CD14-positive monocyte (primary cell): Measurements from ENCODE around the gene LMTK3. TPM values are rescaled to one million over a fixed set of nuclear protein-coding genes. Genes with fewer than 3 reads are reported as not detected.
A peak's percentile ranks its signal among the peaks of the same experiment; 100 is the strongest.

Experiments used
- DNase-seq, 3 donors: peaks; one replicate each; pipeline ENCODE4 v3.0.0-alpha.2; 2011 to 2022
- H2AFZ ChIP-seq: 2 replicates; pipeline ENCODE4 v1.6.0; 2012; ENCODE audit warnings: mild to moderate bottlenecking, low read depth, low read length, inconsistent platforms; ENCODE audit not compliant: insufficient read depth, poor library complexity, severe bottlenecking
- H3K27ac ChIP-seq, 2 donors: 1 replicate in 1 of 2; 2 replicates in 1 of 2; pipeline ENCODE4 v1.5.1; 2012 to 2013; ENCODE audit warnings: low read length in 2 of 2, control low read depth in 1 of 2, inconsistent platforms in 1 of 2, low read depth in 1 of 2, mild to moderate bottlenecking in 1 of 2
- H3K27me3 ChIP-seq, 2 donors: one replicate each; pipeline versions ENCODE4 v1.6.0 to v1.6.1; 2011 to 2013; ENCODE audit warnings: low read length in 2 of 2; ENCODE audit not compliant: control insufficient read depth in 2 of 2, insufficient read depth in 2 of 2
- H3K36me3 ChIP-seq, 2 donors: replicated peaks in 1 of 2; 1 replicate in 1 of 2; 2 replicates in 1 of 2; pipeline versions ENCODE4 v1.5.1 to v1.6.1; 2012 to 2013; ENCODE audit warnings: low read length in 2 of 2, control low read depth in 1 of 2, inconsistent platforms in 1 of 2, mild to moderate bottlenecking in 1 of 2; ENCODE audit not compliant: insufficient read depth in 2 of 2, control insufficient read depth in 1 of 2
- H3K4me1 ChIP-seq, 2 donors: 1 replicate in 1 of 2; 2 replicates in 1 of 2; pipeline versions ENCODE4 v1.5.1 to v1.6.1; 2012 to 2013; ENCODE audit warnings: low read length in 2 of 2, control low read depth in 1 of 2, inconsistent platforms in 1 of 2, mild to moderate bottlenecking in 1 of 2, moderate library complexity in 1 of 2; ENCODE audit not compliant: insufficient read depth in 2 of 2, control insufficient read depth in 1 of 2
- H3K4me2 ChIP-seq: replicated peaks from 2 replicates; pipeline ENCODE3; 2012; ENCODE audit warnings: low read length, moderate library complexity, mild to moderate bottlenecking; ENCODE audit not compliant: poor library complexity, severe bottlenecking; ENCODE audit errors: extremely low read depth
- H3K4me3 ChIP-seq, 3 experiments: fragments of 200-600 bp in 1 of 3; sonication (generic) in 1 of 3; replicated peaks in 1 of 3; 1 replicate in 2 of 3; 2 replicates in 1 of 3; pipeline ENCODE4 v1.5.1; 2011 to 2013; ENCODE audit warnings: low read length in 3 of 3, mild to moderate bottlenecking in 3 of 3, control low read depth in 2 of 3, low read depth in 2 of 3, inconsistent platforms in 1 of 3, moderate library complexity in 1 of 3
- H3K79me2 ChIP-seq: 2 replicates; pipeline ENCODE4 v1.6.0; 2012; ENCODE audit warnings: mild to moderate bottlenecking, control low read depth, inconsistent platforms, low read length, moderate library complexity; ENCODE audit not compliant: insufficient read depth
- H3K9ac ChIP-seq: 2 replicates; pipeline ENCODE4 v1.6.0; 2017; ENCODE audit warnings: low read length, mild to moderate bottlenecking; ENCODE audit not compliant: insufficient read depth, poor library complexity, severe bottlenecking
- H3K9me3 ChIP-seq, 2 donors: replicated peaks in 1 of 2; 1 replicate in 1 of 2; 2 replicates in 1 of 2; pipeline versions ENCODE4 v1.5.1 to v1.6.1; 2012 to 2013; ENCODE audit warnings: low read length in 2 of 2, control low read depth in 1 of 2; ENCODE audit not compliant: control insufficient read depth in 1 of 2, insufficient read depth in 1 of 2
- H4K20me1 ChIP-seq: 2 replicates; pipeline ENCODE4 v1.6.0; 2012; ENCODE audit warnings: mild to moderate bottlenecking, low read length, control low read depth, moderate library complexity; ENCODE audit not compliant: insufficient read depth
- H3K27ac Mint-ChIP-seq, 7 donors: one replicate each; pipeline ENCODE4 v1.8.0; 2020; ENCODE audit warnings: mild to moderate bottlenecking in 7 of 7, mixed read lengths in 7 of 7, moderate library complexity in 6 of 7, inconsistent platforms in 2 of 7
- H3K27me3 Mint-ChIP-seq, 3 donors: one replicate each; pipeline ENCODE4 v1.8.0; 2021 to 2022; ENCODE audit warnings: low read depth in 3 of 3, mild to moderate bottlenecking in 3 of 3, mixed read lengths in 3 of 3, moderate library complexity in 3 of 3, inconsistent platforms in 1 of 3
- H3K36me3 Mint-ChIP-seq, 2 donors: one replicate each; pipeline ENCODE4 v1.8.0; 2020; ENCODE audit warnings: mixed read lengths in 2 of 2, inconsistent platforms in 1 of 2, mild to moderate bottlenecking in 1 of 2
- H3K4me1 Mint-ChIP-seq: one replicate; pipeline ENCODE4 v1.8.0; 2020; ENCODE audit warnings: mild to moderate bottlenecking, mixed read lengths
- H3K4me3 Mint-ChIP-seq, 2 donors: one replicate each; pipeline ENCODE4 v1.8.0; 2020; ENCODE audit warnings: mild to moderate bottlenecking in 2 of 2, mixed read lengths in 2 of 2, moderate library complexity in 1 of 2
- H3K9me3 Mint-ChIP-seq, 7 donors: one replicate each; pipeline ENCODE4 v1.8.0; 2020 to 2022; ENCODE audit warnings: mixed read lengths in 7 of 7, mild to moderate bottlenecking in 6 of 7, moderate library complexity in 6 of 7, inconsistent platforms in 2 of 7
- WGBS: methylation state at CpG from one replicate; pipeline ENCODE4 v1.1.5; 2013; ENCODE audit warnings: missing lambda C conversion rate; ENCODE audit not compliant: insufficient coverage; 5-methylcytosine and 5-hydroxymethylcytosine counted together
- intact Hi-C, 2 donors: fragments of 100-400 bp; cut with micrococcal nuclease; formaldehyde crosslinking; loops; one replicate each; pipeline versions ENCODE4 v1.15.0 to v1.15.1; 2023
- polyA minus RNA-seq: library from RNA; depleted of rRNA, polyadenylated mRNA; stranded (reverse); fragments of >200 nt; gene quantifications from 2 replicates; pipeline ENCODE4 v1.2.3, GENCODE V29; 2012
- polyA plus RNA-seq, 3 donors: library from polyadenylated mRNA; depleted of rRNA in 1 of 3; unstranded in 2 of 3; stranded (reverse) in 1 of 3; fragments of 300-500 nt in 2 of 3; fragments of >200 nt in 1 of 3; fragmentation: Illumina TruSeq in 2 of 3; gene quantifications; 1 replicate in 2 of 3; 2 replicates in 1 of 3; pipeline ENCODE4 v1.2.3, GENCODE V29; 2012 to 2021
- total RNA-seq, 12 experiments: library from RNA in 1 of 12; stranded (reverse) in 1 of 12; fragments of 120-200 nt in 1 of 12; gene quantifications; one replicate each; pipeline ENCODE4 v1.2.4 and lab custom pipeline; 2013 to 2026; ENCODE audit warnings: mixed read lengths in 6 of 12, inconsistent platforms in 1 of 12
- TF ChIP-seq, protein P1 (sequence below): fragments of 200-600 bp; IDR thresholded peaks from one replicate; pipeline ENCODE4 v1.8.0; 2022; ENCODE audit warnings: antibody characterized with exemption, mild to moderate bottlenecking

The LMTK3 gene, protein sequence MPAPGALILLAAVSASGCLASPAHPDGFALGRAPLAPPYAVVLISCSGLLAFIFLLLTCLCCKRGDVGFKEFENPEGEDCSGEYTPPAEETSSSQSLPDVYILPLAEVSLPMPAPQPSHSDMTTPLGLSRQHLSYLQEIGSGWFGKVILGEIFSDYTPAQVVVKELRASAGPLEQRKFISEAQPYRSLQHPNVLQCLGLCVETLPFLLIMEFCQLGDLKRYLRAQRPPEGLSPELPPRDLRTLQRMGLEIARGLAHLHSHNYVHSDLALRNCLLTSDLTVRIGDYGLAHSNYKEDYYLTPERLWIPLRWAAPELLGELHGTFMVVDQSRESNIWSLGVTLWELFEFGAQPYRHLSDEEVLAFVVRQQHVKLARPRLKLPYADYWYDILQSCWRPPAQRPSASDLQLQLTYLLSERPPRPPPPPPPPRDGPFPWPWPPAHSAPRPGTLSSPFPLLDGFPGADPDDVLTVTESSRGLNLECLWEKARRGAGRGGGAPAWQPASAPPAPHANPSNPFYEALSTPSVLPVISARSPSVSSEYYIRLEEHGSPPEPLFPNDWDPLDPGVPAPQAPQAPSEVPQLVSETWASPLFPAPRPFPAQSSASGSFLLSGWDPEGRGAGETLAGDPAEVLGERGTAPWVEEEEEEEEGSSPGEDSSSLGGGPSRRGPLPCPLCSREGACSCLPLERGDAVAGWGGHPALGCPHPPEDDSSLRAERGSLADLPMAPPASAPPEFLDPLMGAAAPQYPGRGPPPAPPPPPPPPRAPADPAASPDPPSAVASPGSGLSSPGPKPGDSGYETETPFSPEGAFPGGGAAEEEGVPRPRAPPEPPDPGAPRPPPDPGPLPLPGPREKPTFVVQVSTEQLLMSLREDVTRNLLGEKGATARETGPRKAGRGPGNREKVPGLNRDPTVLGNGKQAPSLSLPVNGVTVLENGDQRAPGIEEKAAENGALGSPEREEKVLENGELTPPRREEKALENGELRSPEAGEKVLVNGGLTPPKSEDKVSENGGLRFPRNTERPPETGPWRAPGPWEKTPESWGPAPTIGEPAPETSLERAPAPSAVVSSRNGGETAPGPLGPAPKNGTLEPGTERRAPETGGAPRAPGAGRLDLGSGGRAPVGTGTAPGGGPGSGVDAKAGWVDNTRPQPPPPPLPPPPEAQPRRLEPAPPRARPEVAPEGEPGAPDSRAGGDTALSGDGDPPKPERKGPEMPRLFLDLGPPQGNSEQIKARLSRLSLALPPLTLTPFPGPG (N-terminal part only)
- total RNA-seq (2013) = 0.08 TPM
- under 1 TPM in 1 of 3 donors, not detected in 2; 0.08 TPM for polyA plus RNA-seq
- polyA minus RNA-seq = under 0.01 TPM in 1 of 2 replicates, not detected in the other
- 0.23 to 1.5 (median 0.42) reads per million in 11 experiments for total RNA-seq (lab: John Stamatoyannopoulos, UW)

DNA sequence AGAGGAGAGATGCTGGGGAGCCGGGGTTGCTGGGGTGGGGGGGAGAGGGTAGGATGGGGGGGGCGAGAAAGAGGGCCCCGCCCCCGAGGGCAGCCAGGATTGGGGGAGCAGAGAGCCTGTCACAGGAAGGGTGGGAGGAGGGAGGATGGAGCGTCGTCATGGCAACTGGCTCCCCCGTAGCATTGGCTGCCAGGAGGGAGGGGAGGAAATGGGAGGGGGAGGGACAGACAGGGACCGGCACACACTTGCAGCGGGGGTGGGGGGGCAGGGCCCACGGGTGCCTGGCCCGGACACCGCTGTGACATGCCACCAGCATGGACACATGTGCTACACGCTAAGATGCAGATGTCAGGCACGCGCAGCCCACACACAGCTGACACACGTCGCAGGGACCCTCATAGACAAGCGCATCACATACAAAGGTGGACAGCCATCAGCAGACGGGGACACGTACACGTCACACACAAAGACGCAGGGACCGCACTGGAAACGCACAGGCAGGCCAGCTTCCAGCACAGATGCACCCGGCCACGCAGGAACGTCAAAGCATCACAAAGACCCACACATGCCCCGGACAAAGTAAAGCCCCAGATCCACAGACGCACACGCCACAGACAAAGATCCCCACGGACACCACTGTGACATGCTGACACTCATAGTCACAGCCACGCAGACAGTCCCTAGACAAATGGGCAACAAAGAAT is at the start of gene LMTK3:
Gene LMTK3, minus strand, starts transcription at position 36 of the 704 bp plus-strand sequence. CDS start 259 bp downstream, outside the sequence.
- no peak for DNase-seq
- TF ChIP-seq, protein P1, sequence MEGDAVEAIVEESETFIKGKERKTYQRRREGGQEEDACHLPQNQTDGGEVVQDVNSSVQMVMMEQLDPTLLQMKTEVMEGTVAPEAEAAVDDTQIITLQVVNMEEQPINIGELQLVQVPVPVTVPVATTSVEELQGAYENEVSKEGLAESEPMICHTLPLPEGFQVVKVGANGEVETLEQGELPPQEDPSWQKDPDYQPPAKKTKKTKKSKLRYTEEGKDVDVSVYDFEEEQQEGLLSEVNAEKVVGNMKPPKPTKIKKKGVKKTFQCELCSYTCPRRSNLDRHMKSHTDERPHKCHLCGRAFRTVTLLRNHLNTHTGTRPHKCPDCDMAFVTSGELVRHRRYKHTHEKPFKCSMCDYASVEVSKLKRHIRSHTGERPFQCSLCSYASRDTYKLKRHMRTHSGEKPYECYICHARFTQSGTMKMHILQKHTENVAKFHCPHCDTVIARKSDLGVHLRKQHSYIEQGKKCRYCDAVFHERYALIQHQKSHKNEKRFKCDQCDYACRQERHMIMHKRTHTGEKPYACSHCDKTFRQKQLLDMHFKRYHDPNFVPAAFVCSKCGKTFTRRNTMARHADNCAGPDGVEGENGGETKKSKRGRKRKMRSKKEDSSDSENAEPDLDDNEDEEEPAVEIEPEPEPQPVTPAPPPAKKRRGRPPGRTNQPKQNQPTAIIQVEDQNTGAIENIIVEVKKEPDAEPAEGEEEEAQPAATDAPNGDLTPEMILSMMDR = no peak
- WGBS = 8% methylated on average over 27 of the region's 32 CpGs
- Histone ChIP-seq H3K79me2 (no peaks in the 10 kb centered on the region), H3K9ac (no peak within 1 kb of the TSS), H3K4me1 (peaks cover 11 to 19% of the 10 kb centered on the region in 2 donors), H3K27ac (no peak within 1 kb of the TSS), H3K27me3 (peaks cover 20 to 37% of the 10 kb centered on the region in 2 donors), H3K9me3 (peaks cover 4 to 11% of the 10 kb centered on the region in 2 donors), H4K20me1 (no peaks in the 10 kb centered on the region), H3K4me2 (no peak within 1 kb of the TSS), H2AFZ (no peak within 1 kb of the TSS), H3K4me3 (no peak within 1 kb of the TSS), H3K36me3 (no peaks in the 10 kb centered on the region)
- Mint-ChIP-seq H3K36me3 (peaks cover 0 to 5% of the 10 kb centered on the region in 2 donors), H3K27me3 (peaks cover 5 to 30% (median 20%) of the 10 kb centered on the region in 3 donors), H3K4me3 (peak within 1 kb of the TSS; percentile 16 to 74), H3K4me1 (peaks cover 11% of the 10 kb centered on the region), H3K9me3 (peaks cover 0 to 9% (median 6%) of the 10 kb centered on the region in 7 donors), H3K27ac (no peak within 1 kb of the TSS)
- intact Hi-C loops = no loop called here
